ENCODE data around the gene FAM228B.

GRCh38 chr2:24210106-24210455 lies 86.8 kb downstream of the FAM228B start:
- TF ChIP-seq, protein P1, sequence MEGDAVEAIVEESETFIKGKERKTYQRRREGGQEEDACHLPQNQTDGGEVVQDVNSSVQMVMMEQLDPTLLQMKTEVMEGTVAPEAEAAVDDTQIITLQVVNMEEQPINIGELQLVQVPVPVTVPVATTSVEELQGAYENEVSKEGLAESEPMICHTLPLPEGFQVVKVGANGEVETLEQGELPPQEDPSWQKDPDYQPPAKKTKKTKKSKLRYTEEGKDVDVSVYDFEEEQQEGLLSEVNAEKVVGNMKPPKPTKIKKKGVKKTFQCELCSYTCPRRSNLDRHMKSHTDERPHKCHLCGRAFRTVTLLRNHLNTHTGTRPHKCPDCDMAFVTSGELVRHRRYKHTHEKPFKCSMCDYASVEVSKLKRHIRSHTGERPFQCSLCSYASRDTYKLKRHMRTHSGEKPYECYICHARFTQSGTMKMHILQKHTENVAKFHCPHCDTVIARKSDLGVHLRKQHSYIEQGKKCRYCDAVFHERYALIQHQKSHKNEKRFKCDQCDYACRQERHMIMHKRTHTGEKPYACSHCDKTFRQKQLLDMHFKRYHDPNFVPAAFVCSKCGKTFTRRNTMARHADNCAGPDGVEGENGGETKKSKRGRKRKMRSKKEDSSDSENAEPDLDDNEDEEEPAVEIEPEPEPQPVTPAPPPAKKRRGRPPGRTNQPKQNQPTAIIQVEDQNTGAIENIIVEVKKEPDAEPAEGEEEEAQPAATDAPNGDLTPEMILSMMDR (IDR thresholded peaks at IDR 0.05) = no peak
- TF ChIP-seq POLR2A (IDR thresholded peaks at IDR 0.05; ENCODE audit: low read depth) = no peak
- TF ChIP-seq EP300 (IDR thresholded peaks at IDR 0.05) = no peak
